GM18505 (cell line): ENCODE data around the gene BRI3.

Experiments
- ATAC-seq: cut with Tn5 transposase; IDR thresholded peaks from one replicate; pipeline ENCODE4 v1.9.1; 2021; ENCODE audit not compliant: unreplicated experiment
- POLR2A ChIP-seq: IDR thresholded peaks from 4 replicates; pipeline ENCODE4 v1.6.1; 2011; ENCODE audit warnings: borderline replicate concordance; ENCODE audit not compliant: insufficient read depth, insufficient read length; ENCODE audit errors: extremely low read depth

The BRI3 gene

GRCh38 chr7:98265841-98266271 is 15.6 kb upstream of the BRI3 start:
- ATAC-seq = no peak
- TF ChIP-seq POLR2A = no peak

- no peak for TF ChIP-seq POLR2A
- no peak for ATAC-seq
Observed at GRCh38 chr7:98266840-98267239, 14.6 kb upstream of the BRI3 start.

GRCh38 chr7:98267303-98267702 is 14.2 kb upstream of the BRI3 start:
- no peak for ATAC-seq
- TF ChIP-seq POLR2A = no peak

GRCh38 chr7:98276241-98276761 is 5.2 kb upstream of the BRI3 start:
- TF ChIP-seq POLR2A = no peak
- no peak for ATAC-seq

- TF ChIP-seq POLR2A = no peak
- no peak for ATAC-seq
Observed at GRCh38 chr7:98278408-98278807, 3.1 kb upstream of the BRI3 start.

- no peak for TF ChIP-seq POLR2A
Observed at GRCh38 chr7:98278936-98279335, 2.5 kb upstream of the BRI3 start.

GRCh38 chr7:98280296-98280695 is 1.2 kb upstream of the BRI3 start:
- no peak for TF ChIP-seq POLR2A
- ATAC-seq = no peak

More at GRCh38 chr7:98278936-98279335, 2.5 kb upstream of the BRI3 start:
- no peak for ATAC-seq

GRCh38 chr7:98281757-98282606 is 496 bp downstream of the BRI3 start:
- peak; percentile 21 for TF ChIP-seq POLR2A

GRCh38 chr7:98282703-98283102 is 1.2 kb downstream of the BRI3 start:
- TF ChIP-seq POLR2A = no peak
- no peak for ATAC-seq

More at GRCh38 chr7:98281757-98282606, 496 bp downstream of the BRI3 start:
- peak; percentile 42 for ATAC-seq

- no peak for TF ChIP-seq POLR2A
- no peak for ATAC-seq
Observed at GRCh38 chr7:98283127-98283886, 1.8 kb downstream of the BRI3 start.

- no peak for TF ChIP-seq POLR2A
- ATAC-seq = no peak
Observed at GRCh38 chr7:98283887-98284222, 2.4 kb downstream of the BRI3 start.

- no peak for TF ChIP-seq POLR2A
- no peak for ATAC-seq
Observed at GRCh38 chr7:98284335-98285036, 3.0 kb downstream of the BRI3 start.
